Large intestine (tissue), 12 donors: Measurements from ENCODE around the gene MAEA. TPM values are rescaled to one million over a fixed set of nuclear protein-coding genes. Genes with fewer than 3 reads are reported as not detected.

ENCODE experiments used
- DNase-seq, 2 donors: peaks; one replicate each; pipeline versions ENCODE4 v3.0.0 to v3.0.0-alpha.2; 2013
- H3K27ac ChIP-seq: one replicate; pipeline ENCODE4 v1.5.1; 2013; ENCODE audit warnings: low read length
- H3K27me3 ChIP-seq: 2 replicates; pipeline ENCODE4 v1.6.1; 2013; ENCODE audit warnings: low read length; ENCODE audit not compliant: control insufficient read depth, insufficient read depth
- H3K36me3 ChIP-seq: 2 replicates; pipeline ENCODE4 v1.6.1; 2013; ENCODE audit warnings: low read length; ENCODE audit not compliant: control insufficient read depth, insufficient read depth
- H3K4me1 ChIP-seq: one replicate; pipeline ENCODE4 v1.6.1; 2013; ENCODE audit warnings: low read length; ENCODE audit not compliant: control insufficient read depth, insufficient read depth
- H3K4me3 ChIP-seq: one replicate; pipeline ENCODE4 v1.5.1; 2013; ENCODE audit warnings: low read length
- H3K9me3 ChIP-seq: one replicate; pipeline ENCODE4 v1.6.1; 2013; ENCODE audit warnings: mild to moderate bottlenecking, low read depth, low read length, moderate library complexity; ENCODE audit not compliant: control insufficient read depth
- WGBS: methylation state at CpG from one replicate; pipeline ENCODE4 v1.1.5; 2013; ENCODE audit warnings: low lambda C conversion rate; ENCODE audit not compliant: insufficient coverage; 5-methylcytosine and 5-hydroxymethylcytosine counted together
- long read RNA-seq, 11 donors: transcript quantifications; one replicate each; lab custom pipeline, GENCODE V29; 2026
- polyA plus RNA-seq: library from polyadenylated mRNA; unstranded; fragments of 120-200 nt; gene quantifications from one replicate; pipeline ENCODE4 v1.2.1, GENCODE V29; 2013

MAEA gene
- 51.2 TPM for polyA plus RNA-seq
- long read RNA-seq, donor 1, transcript MAEA-202 (9 exons, 2,222 nt), result major isoform, 9 of 10 reads
- long read RNA-seq, donor 1, partial matches to known transcripts, result 0 of 10 reads
- long read RNA-seq, donor 1, other reads (novel, unspliced or antisense), result 0 of 10 reads
- long read RNA-seq, donor 2, transcript MAEA-202 (9 exons, 2,222 nt), result major isoform, 18 of 28 reads
- long read RNA-seq, donor 2, partial matches to known transcripts, result 6 of 28 reads
- long read RNA-seq, donor 2, other reads (novel, unspliced or antisense), result 0 of 28 reads
- long read RNA-seq, donor 3, result 0 reads
- long read RNA-seq, donor 4, partial matches to known transcripts, result 0 of 2 reads
- long read RNA-seq, donor 4, other reads (novel, unspliced or antisense), result 0 of 2 reads
- long read RNA-seq, donor 5, transcript MAEA-202 (9 exons, 2,222 nt), result major isoform, 13 of 16 reads
- long read RNA-seq, donor 5, partial matches to known transcripts, result 0 of 16 reads
- long read RNA-seq, donor 5, other reads (novel, unspliced or antisense), result 0 of 16 reads
- long read RNA-seq, donor 6, transcript MAEA-202 (9 exons, 2,222 nt), result major isoform, 21 of 23 reads
- long read RNA-seq, donor 6, partial matches to known transcripts, result 0 of 23 reads
- long read RNA-seq, donor 6, other reads (novel, unspliced or antisense), result 0 of 23 reads
- long read RNA-seq, donor 7, partial matches to known transcripts, result 0 of 3 reads
- long read RNA-seq, donor 7, other reads (novel, unspliced or antisense), result 0 of 3 reads
- long read RNA-seq, donor 8, transcript MAEA-202 (9 exons, 2,222 nt), result major isoform, 27 of 28 reads
- long read RNA-seq, donor 8, partial matches to known transcripts, result 0 of 28 reads
- long read RNA-seq, donor 8, other reads (novel, unspliced or antisense), result 0 of 28 reads
- long read RNA-seq, donor 9, full-length matches to known transcripts, result 24 of 24 reads
- long read RNA-seq, donor 9, partial matches to known transcripts, result 0 of 24 reads
- long read RNA-seq, donor 9, other reads (novel, unspliced or antisense), result 0 of 24 reads
- long read RNA-seq, donor 10, transcript MAEA-202 (9 exons, 2,222 nt), result major isoform, 20 of 24 reads
- long read RNA-seq, donor 10, partial matches to known transcripts, result 0 of 24 reads
- long read RNA-seq, donor 10, other reads (novel, unspliced or antisense), result 0 of 24 reads
- long read RNA-seq, donor 11, transcript MAEA-202 (9 exons, 2,222 nt), result major isoform, 16 of 33 reads
- long read RNA-seq, donor 11, partial matches to known transcripts, result 16 of 33 reads
- long read RNA-seq, donor 11, other reads (novel, unspliced or antisense), result 0 of 33 reads

DNA sequence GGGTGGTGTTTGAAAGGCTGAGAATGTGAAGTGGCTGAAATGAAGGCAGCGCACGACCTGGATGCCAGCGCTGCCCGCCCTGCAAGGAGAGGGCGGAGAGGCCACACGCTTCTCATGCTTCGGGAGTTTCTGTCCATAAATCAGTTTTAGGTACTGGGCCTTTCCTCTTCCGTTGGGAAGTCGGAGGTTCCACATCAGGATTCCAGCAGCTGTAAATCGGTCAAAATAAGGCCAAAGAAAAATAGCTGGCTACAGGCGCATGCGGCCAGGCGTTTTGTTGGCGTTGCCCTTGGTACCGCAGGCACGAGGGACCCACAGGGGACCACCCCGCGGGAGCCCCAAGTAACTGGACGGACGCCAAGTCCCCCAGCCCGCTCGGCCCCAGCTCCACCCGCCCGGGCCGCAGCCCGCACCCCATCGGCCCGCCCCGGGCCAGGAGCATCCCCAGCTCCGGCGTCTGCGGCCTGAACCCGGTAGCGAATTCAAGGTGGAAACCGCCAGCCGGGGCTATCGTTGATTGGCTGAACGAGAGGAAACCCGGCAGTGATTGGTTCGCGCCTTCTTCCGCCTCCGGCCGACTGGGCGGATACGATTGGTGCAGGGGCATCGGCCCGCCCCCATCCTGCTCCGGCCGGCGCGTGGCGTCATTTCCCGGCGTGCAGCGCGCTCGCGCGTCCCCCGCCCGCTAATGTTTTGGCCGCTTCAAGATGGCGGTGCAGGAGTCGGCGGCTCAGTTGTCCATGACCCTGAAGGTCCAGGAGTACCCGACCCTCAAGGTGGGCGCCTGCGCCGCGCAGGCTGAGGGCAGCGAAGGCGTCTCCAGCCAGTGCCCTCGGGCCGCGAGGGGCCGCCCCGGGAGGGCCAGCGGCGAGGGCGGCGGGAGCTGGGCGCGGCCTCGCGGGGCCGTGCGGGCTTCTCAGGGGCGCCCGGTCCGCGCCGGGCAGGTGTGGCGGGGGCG is at the start of gene MAEA:
MAEA (plus strand) TSS at position 685 of the 958 bp plus-strand sequence; CDS start at position 708, 23 bp downstream.
- Histone ChIP-seq H3K27me3 (no peaks in the 10 kb centered on the region), H3K36me3 (peaks cover 3% of the 10 kb centered on the region), H3K9me3 (peaks cover 13% of the 10 kb centered on the region), H3K4me1 (peaks cover 9% of the 10 kb centered on the region), H3K4me3 (peak within 1 kb of the TSS; percentile 59), H3K27ac (peak within 1 kb of the TSS; percentile 66)
- DNase-seq, result peak; percentile 97 to 98
- WGBS, result no CpG with 5 or more reads among the region's 95 CpGs

DNA sequence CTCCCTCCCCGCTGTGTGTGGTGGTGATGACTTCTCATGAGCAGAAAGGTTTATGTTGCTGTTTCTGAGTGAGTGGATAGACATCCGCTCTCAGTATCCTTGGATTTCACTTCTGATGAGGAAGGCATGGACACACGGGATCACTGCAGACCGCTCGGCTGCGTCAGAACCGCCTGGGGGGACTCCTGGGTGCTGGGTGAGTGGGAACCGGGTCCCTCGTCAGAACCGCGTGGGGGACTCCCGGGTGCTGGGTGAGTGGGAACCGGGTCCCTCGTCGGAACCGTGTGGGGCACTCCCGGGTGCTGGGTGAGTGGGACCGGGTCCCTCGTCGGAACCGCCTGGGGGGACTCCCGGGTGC is 49.8 kb upstream of the MAEA start:
- Histone ChIP-seq H3K36me3 (peaks cover 62% of the 10 kb centered on the region), H3K27ac (no peak overlapping the region)
- DNase-seq, result no peak

DNA sequence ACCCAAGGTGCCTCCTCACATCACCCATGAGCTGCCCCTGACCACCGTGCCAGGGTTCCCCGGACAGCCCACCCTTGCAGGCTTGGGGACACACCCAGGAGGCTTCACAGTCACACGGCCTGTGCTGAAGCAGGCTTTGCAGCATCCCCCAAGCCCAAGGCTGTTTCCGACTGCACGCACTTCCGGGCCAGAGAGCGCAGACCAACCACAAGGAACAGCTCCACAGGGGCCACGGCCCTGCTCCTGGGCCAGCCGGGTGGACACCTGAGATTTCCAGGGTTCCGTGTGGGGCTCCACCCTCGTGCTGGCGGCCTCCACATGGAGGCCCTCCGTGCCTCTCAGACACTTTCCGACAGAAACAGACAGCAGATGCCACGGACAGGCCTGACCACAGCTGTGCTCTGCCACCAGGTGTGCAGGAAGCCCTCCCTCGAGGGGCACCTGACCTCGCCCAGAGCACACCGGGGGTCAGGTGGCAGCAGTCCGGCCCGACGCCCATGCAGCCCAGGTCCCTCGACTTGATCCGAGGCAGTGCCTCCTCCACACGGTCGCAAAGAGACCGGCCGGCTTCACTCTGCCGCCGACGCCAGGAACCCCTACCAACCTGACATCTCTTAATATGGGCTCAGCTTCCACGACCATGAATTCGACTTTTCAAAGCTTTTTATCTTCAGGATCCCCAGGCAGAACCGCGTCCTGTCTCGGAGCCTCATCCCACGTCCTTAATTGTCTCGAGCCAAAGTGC is 48.8 kb upstream of the MAEA start:
- Histone ChIP-seq H3K4me3 (no peak overlapping the region), H3K36me3 (peaks cover 54% of the 10 kb centered on the region), H3K4me1 (peaks cover 35% of the 10 kb centered on the region), H3K27me3 (no peaks in the 10 kb centered on the region), H3K9me3 (peaks cover 3% of the 10 kb centered on the region), H3K27ac (no peak overlapping the region)
- no CpG with 5 or more reads among the region's 37 CpGs for WGBS
- DNase-seq, result no peak

More for the DNA sequence above, 49.8 kb upstream of the MAEA start:
- Histone ChIP-seq H3K4me1 (peaks cover 31% of the 10 kb centered on the region), H3K27me3 (no peaks in the 10 kb centered on the region), H3K9me3 (peaks cover 3% of the 10 kb centered on the region), H3K4me3 (no peak overlapping the region)
- no CpG with 5 or more reads among the region's 22 CpGs for WGBS

DNA sequence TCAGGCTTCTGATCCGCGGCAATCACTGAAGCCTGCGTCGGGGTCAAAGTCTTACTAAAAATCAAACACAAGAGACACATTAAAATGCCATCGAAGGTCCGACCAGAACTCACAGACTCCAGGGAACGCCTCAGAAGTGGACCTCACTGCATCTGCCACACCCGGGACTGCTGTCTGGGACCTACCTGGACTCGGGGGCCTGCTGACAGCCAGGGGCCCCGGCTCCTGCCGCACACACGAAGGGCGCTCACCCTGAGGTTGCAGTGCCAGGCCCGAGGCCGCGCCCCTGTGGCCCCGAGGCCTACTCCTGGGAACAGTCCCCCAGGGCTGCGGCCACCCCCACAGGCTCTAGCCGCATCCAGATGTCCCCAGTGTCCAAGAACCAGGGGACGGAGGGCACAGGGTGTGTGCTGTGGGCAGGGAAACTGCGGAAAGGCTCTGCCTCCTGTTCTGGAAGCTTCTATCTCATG is 48.2 kb upstream of the MAEA start:
- Histone ChIP-seq H3K27ac (no peak overlapping the region), H3K27me3 (no peaks in the 10 kb centered on the region), H3K4me1 (peaks cover 41% of the 10 kb centered on the region), H3K4me3 (no peak overlapping the region), H3K36me3 (peaks cover 49% of the 10 kb centered on the region), H3K9me3 (peaks cover 3% of the 10 kb centered on the region)
- DNase-seq, result peak in 1 of 2 donors; percentile 55
- WGBS, result no CpG with 5 or more reads among the region's 21 CpGs

- H3K4me1 ChIP-seq, result peaks cover 46% of the 10 kb centered on the region
- WGBS, result no CpG with 5 or more reads among the region's 24 CpGs
- no peak for DNase-seq
- H3K27me3 ChIP-seq, result no peaks in the 10 kb centered on the region
- peaks cover 3% of the 10 kb centered on the region for H3K9me3 ChIP-seq
- no peak overlapping the region for H3K4me3 ChIP-seq
- H3K36me3 ChIP-seq, result peaks cover 46% of the 10 kb centered on the region
- no peak overlapping the region for H3K27ac ChIP-seq
These were observed 47.7 kb upstream of the MAEA start for GRCh38 chr4:1241936-1242505.

GRCh38 chr4:1242506-1243450 is 46.9 kb upstream of the MAEA start:
- peaks cover 40% of the 10 kb centered on the region for H3K36me3 ChIP-seq

DNA sequence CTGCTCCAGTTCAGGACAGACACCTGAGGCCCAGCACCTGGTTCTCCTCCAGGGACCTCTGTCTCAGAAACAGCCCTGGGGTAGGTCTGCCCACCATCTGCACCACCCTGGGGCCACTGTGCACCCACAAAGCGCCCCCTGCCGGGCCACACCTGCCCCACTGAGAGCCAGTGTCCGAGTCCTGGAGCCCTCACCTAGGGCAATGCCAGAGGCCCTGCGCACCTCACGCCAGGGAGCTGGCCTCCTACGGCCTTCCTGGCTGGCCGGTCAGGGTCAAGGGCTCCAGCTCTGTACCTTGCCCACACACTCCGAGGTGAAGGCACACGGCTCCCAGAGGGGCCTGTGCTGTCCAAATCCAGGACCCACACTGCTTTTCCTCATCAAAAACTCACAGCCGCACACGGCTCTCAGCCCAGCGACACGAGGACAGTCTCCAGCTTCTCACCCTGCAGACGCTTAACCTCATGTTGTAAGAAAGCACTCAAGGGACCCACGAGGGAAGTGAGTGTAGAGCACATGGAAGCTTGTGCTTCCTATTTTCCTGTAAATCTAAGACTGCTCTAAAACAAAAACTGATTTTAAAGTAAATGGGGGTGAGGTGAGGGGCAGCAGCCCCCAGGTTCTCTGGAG is 46.1 kb upstream of the MAEA start:
- H3K4me1 ChIP-seq, result peaks cover 50% of the 10 kb centered on the region
- H3K9me3 ChIP-seq, result peaks cover 3% of the 10 kb centered on the region
- no peaks in the 10 kb centered on the region for H3K27me3 ChIP-seq
- H3K4me3 ChIP-seq, result no peak overlapping the region
- H3K36me3 ChIP-seq, result peaks cover 33% of the 10 kb centered on the region
- no CpG with 5 or more reads among the region's 15 CpGs for WGBS
- DNase-seq, result no peak
- H3K27ac ChIP-seq, result no peak overlapping the region

More at GRCh38 chr4:1242506-1243450, 46.9 kb upstream of the MAEA start:
- Histone ChIP-seq H3K9me3 (peaks cover 3% of the 10 kb centered on the region), H3K4me3 (no peak overlapping the region), H3K4me1 (peaks cover 50% of the 10 kb centered on the region), H3K27me3 (no peaks in the 10 kb centered on the region), H3K27ac (no peak overlapping the region)
- no peak for DNase-seq
- WGBS, result no CpG with 5 or more reads among the region's 30 CpGs
